K562 (cell line): ENCODE measurements around the gene HINT3. TPM values are rescaled to one million over a fixed set of nuclear protein-coding genes. Genes with fewer than 3 reads are reported as not detected.

ENCODE experiments used
- BRD4 ChIP-seq: fragments of 200-600 bp; sonication (generic); IDR thresholded peaks from 2 replicates; pipeline ENCODE4 v1.6.1; 2017; ENCODE audit warnings: inconsistent platforms
- C11orf30 ChIP-seq: fragments of 450-650 bp; IDR thresholded peaks from 2 replicates; pipeline ENCODE4 v1.6.1; 2016; ENCODE audit warnings: low read depth, mild to moderate bottlenecking
- COPS2 ChIP-seq: fragments of 450-650 bp; conservative IDR thresholded peaks from 2 replicates; pipeline ENCODE4 v1.6.1; 2016; ENCODE audit warnings: mild to moderate bottlenecking, moderate library complexity
- EP400 ChIP-seq: fragments of 450-650 bp; IDR thresholded peaks from 2 replicates; pipeline ENCODE4 v1.6.1; 2017; ENCODE audit warnings: antibody characterized with exemption, mild to moderate bottlenecking, moderate library complexity
- FOS ChIP-seq: IDR thresholded peaks from 3 replicates; pipeline ENCODE4 v1.6.1; 2011; ENCODE audit not compliant: insufficient read length; ENCODE audit errors: extremely low read depth
- GATA2 ChIP-seq: sonication (generic); formaldehyde crosslinking; IDR thresholded peaks from 2 replicates; pipeline ENCODE4 v1.4.0; 2020; ENCODE audit warnings: mild to moderate bottlenecking, missing genetic modification reagents
- JUNB ChIP-seq: fragments of 450-650 bp; formaldehyde crosslinking; conservative IDR thresholded peaks from 2 replicates; pipeline ENCODE4 v1.4.0; 2020; ENCODE audit warnings: mild to moderate bottlenecking
- MNT ChIP-seq, 2 experiments: fragments of 450-650 bp; conservative IDR thresholded peaks; 2 replicates each; pipeline ENCODE4 v1.6.1; 2017; ENCODE audit warnings: mild to moderate bottlenecking in 2 of 2, moderate library complexity in 2 of 2
- NCOA2 ChIP-seq, 2 experiments: fragments of 450-650 bp; IDR thresholded peaks; 2 replicates each; pipeline ENCODE4 v1.6.1; 2018; ENCODE audit warnings: mild to moderate bottlenecking in 2 of 2, moderate library complexity in 1 of 2; ENCODE audit not compliant: partially characterized antibody in 2 of 2
- SMAD4 ChIP-seq: fragments of 250-450 bp; sonication (Bioruptor Pico); conservative IDR thresholded peaks from 2 replicates; pipeline ENCODE4 v1.8.0; 2021; ENCODE audit warnings: inconsistent platforms, mild to moderate bottlenecking, moderate library complexity
- STAG1 ChIP-seq: sonication (generic); formaldehyde crosslinking; IDR thresholded peaks from 2 replicates; pipeline ENCODE4 v1.5.0; 2020; ENCODE audit warnings: missing genetic modification reagents, borderline replicate concordance
- TFAM ChIP-seq: fragments of 250-450 bp; sonication (Bioruptor Pico); conservative IDR thresholded peaks from 2 replicates; pipeline ENCODE4 v1.5.0; 2021; ENCODE audit warnings: mild to moderate bottlenecking, moderate library complexity
- ZFP1 ChIP-seq: fragments of 450-650 bp; formaldehyde crosslinking; IDR thresholded peaks from 2 replicates; pipeline ENCODE4 v1.4.0; 2020; ENCODE audit warnings: mild to moderate bottlenecking, mixed read lengths
- ZNF408 ChIP-seq: fragments of 250-450 bp; sonication (Bioruptor Pico); IDR thresholded peaks from 2 replicates; pipeline ENCODE4 v1.4.0; 2020; ENCODE audit warnings: low read depth, mild to moderate bottlenecking, moderate library complexity
- polyA plus RNA-seq, 8 experiments: library from polyadenylated mRNA; depleted of rRNA in 4 of 8; stranded (reverse) in 5 of 8; unstranded in 3 of 8; fragments of >200 nt; fragmentation: Nextera tagmentation in 2 of 8; fragmentation: Illumina TruSeq in 1 of 8; extraction: Ambion mirVana in 2 of 8; extraction: Trizol in 1 of 8; gene quantifications; 2 replicates each; pipeline versions ENCODE4 v1.2.1 to v1.2.3, GENCODE V29; 2011 to 2014; ENCODE audit warnings: inconsistent platforms in 1 of 8, missing spikeins in 1 of 8
- total RNA-seq, 7 experiments: library from RNA; depleted of rRNA in 6 of 7; stranded (reverse); fragments of >200 nt in 6 of 7; fragmentation: Illumina TruSeq in 2 of 7; extraction: Trizol in 2 of 7; gene quantifications; 2 replicates each; pipeline versions ENCODE4 v1.2.1 to v1.2.3, GENCODE V29; 2011 to 2021; ENCODE audit warnings: low replicate concordance in 1 of 7
- TF ChIP-seq, protein P1 (sequence below): fragments of 450-650 bp; formaldehyde crosslinking; IDR thresholded peaks from 2 replicates; pipeline ENCODE4 v1.4.0; 2022; ENCODE audit warnings: missing genetic modification characterization
- TF ChIP-seq, protein P2 (sequence below): fragments of 450-650 bp; IDR thresholded peaks from 2 replicates; pipeline ENCODE4 v1.6.1; 2016; ENCODE audit warnings: mild to moderate bottlenecking, moderate library complexity

The HINT3 gene
- total and polyA plus RNA-seq, 9 of the 15 experiments (the other 6 are each of a cell fraction or from before 2014, with no cell fraction given): 1.4 to 16.6 (median 10.8) TPM

GRCh38 chr6:125948455-125948854 is 8.1 kb upstream of the HINT3 start (continued):
- TF ChIP-seq TFAM (CRISPR knock-in tag) (no peak), GATA2 (CRISPR knock-in tag) (no peak), FOS (no peak), EP400 (peak; percentile 21; the same call in 1 of the 2 replicates), STAG1 (no peak), C11orf30 (peak; percentile 30; the same call in 1 of the 2 replicates), ZFP1 (CRISPR knock-in tag) (no peak), SMAD4 (CRISPR knock-in tag) (no peak), ZNF408 (CRISPR knock-in tag) (no peak), COPS2 (no peak), BRD4 (no peak), MNT (conservative IDR thresholded peaks at IDR 0.05) (no peak), NCOA2 (IDR thresholded peaks at IDR 0.05; ENCODE audit: partially characterized antibody in 2 of 2) (peak in 1 of 2 experiments; percentile 34), JUNB (CRISPR knock-in tag) (no peak)
- TF ChIP-seq, protein P1, sequence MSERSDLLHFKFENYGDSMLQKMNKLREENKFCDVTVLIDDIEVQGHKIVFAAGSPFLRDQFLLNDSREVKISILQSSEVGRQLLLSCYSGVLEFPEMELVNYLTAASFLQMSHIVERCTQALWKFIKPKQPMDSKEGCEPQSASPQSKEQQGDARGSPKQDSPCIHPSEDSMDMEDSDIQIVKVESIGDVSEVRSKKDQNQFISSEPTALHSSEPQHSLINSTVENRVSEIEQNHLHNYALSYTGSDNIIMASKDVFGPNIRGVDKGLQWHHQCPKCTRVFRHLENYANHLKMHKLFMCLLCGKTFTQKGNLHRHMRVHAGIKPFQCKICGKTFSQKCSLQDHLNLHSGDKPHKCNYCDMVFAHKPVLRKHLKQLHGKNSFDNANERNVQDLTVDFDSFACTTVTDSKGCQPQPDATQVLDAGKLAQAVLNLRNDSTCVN: 0 out of 2 replicates have a peak, but pooled peaks have one; percentile 15
- TF ChIP-seq, protein P2, sequence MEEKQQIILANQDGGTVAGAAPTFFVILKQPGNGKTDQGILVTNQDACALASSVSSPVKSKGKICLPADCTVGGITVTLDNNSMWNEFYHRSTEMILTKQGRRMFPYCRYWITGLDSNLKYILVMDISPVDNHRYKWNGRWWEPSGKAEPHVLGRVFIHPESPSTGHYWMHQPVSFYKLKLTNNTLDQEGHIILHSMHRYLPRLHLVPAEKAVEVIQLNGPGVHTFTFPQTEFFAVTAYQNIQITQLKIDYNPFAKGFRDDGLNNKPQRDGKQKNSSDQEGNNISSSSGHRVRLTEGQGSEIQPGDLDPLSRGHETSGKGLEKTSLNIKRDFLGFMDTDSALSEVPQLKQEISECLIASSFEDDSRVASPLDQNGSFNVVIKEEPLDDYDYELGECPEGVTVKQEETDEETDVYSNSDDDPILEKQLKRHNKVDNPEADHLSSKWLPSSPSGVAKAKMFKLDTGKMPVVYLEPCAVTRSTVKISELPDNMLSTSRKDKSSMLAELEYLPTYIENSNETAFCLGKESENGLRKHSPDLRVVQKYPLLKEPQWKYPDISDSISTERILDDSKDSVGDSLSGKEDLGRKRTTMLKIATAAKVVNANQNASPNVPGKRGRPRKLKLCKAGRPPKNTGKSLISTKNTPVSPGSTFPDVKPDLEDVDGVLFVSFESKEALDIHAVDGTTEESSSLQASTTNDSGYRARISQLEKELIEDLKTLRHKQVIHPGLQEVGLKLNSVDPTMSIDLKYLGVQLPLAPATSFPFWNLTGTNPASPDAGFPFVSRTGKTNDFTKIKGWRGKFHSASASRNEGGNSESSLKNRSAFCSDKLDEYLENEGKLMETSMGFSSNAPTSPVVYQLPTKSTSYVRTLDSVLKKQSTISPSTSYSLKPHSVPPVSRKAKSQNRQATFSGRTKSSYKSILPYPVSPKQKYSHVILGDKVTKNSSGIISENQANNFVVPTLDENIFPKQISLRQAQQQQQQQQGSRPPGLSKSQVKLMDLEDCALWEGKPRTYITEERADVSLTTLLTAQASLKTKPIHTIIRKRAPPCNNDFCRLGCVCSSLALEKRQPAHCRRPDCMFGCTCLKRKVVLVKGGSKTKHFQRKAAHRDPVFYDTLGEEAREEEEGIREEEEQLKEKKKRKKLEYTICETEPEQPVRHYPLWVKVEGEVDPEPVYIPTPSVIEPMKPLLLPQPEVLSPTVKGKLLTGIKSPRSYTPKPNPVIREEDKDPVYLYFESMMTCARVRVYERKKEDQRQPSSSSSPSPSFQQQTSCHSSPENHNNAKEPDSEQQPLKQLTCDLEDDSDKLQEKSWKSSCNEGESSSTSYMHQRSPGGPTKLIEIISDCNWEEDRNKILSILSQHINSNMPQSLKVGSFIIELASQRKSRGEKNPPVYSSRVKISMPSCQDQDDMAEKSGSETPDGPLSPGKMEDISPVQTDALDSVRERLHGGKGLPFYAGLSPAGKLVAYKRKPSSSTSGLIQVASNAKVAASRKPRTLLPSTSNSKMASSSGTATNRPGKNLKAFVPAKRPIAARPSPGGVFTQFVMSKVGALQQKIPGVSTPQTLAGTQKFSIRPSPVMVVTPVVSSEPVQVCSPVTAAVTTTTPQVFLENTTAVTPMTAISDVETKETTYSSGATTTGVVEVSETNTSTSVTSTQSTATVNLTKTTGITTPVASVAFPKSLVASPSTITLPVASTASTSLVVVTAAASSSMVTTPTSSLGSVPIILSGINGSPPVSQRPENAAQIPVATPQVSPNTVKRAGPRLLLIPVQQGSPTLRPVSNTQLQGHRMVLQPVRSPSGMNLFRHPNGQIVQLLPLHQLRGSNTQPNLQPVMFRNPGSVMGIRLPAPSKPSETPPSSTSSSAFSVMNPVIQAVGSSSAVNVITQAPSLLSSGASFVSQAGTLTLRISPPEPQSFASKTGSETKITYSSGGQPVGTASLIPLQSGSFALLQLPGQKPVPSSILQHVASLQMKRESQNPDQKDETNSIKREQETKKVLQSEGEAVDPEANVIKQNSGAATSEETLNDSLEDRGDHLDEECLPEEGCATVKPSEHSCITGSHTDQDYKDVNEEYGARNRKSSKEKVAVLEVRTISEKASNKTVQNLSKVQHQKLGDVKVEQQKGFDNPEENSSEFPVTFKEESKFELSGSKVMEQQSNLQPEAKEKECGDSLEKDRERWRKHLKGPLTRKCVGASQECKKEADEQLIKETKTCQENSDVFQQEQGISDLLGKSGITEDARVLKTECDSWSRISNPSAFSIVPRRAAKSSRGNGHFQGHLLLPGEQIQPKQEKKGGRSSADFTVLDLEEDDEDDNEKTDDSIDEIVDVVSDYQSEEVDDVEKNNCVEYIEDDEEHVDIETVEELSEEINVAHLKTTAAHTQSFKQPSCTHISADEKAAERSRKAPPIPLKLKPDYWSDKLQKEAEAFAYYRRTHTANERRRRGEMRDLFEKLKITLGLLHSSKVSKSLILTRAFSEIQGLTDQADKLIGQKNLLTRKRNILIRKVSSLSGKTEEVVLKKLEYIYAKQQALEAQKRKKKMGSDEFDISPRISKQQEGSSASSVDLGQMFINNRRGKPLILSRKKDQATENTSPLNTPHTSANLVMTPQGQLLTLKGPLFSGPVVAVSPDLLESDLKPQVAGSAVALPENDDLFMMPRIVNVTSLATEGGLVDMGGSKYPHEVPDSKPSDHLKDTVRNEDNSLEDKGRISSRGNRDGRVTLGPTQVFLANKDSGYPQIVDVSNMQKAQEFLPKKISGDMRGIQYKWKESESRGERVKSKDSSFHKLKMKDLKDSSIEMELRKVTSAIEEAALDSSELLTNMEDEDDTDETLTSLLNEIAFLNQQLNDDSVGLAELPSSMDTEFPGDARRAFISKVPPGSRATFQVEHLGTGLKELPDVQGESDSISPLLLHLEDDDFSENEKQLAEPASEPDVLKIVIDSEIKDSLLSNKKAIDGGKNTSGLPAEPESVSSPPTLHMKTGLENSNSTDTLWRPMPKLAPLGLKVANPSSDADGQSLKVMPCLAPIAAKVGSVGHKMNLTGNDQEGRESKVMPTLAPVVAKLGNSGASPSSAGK: peak; percentile 46; the same call in 1 of the 2 replicates
